GM12872 (cell line): Measurements from ENCODE around the gene ZFP30.

ENCODE experiments used
- TF ChIP-seq, protein P1 (sequence below): IDR thresholded peaks from 3 replicates; pipeline ENCODE4 v1.5.1; 2011; ENCODE audit warnings: low read depth, mild to moderate bottlenecking, low read length, moderate library complexity; ENCODE audit not compliant: insufficient read depth

The ZFP30 gene

DNA sequence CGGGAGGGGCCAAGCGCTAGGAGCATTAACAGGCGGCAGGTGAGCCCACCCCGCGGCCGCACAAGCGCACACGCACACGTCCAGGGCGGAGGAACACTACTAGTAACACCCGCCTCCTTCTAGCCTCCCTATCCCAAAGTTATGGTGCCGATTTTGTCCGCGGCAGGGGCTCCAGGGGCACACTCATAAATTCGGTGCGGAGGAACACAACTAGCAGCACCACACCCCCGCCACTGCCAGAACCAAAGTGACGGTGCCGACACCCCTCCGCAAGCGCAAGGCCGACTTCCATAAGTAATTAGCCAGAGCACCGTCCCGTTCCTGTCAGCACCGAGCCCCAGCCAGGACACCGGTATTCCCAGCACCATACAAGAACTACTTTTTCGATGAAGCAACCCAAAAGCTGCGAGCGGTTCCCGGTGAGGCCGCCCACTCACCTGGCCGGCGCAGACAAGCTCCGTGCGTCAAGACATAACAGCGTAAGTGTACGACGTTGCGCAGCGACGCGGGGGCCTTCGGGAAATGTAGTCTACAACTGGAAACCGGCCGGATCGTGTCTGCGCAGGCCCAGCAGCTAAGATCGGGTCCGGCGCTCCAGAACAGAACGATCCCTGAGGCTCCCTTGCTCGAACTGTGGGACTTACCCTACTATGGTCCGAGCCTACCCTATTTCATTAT, 60.8 kb downstream of the ZFP30 start, which contains the start of the genes ZNF540 and ZNF571:
TSS of gene ZNF540 (plus strand) at position 573 of the 678 bp plus-strand sequence. CDS start 3,572 bp downstream, outside the sequence.
TSS of gene ZNF571 (minus strand) at position 489 of the 678 bp plus-strand sequence. CDS start 8,116 bp downstream, outside the sequence.
- TF ChIP-seq, protein P1, sequence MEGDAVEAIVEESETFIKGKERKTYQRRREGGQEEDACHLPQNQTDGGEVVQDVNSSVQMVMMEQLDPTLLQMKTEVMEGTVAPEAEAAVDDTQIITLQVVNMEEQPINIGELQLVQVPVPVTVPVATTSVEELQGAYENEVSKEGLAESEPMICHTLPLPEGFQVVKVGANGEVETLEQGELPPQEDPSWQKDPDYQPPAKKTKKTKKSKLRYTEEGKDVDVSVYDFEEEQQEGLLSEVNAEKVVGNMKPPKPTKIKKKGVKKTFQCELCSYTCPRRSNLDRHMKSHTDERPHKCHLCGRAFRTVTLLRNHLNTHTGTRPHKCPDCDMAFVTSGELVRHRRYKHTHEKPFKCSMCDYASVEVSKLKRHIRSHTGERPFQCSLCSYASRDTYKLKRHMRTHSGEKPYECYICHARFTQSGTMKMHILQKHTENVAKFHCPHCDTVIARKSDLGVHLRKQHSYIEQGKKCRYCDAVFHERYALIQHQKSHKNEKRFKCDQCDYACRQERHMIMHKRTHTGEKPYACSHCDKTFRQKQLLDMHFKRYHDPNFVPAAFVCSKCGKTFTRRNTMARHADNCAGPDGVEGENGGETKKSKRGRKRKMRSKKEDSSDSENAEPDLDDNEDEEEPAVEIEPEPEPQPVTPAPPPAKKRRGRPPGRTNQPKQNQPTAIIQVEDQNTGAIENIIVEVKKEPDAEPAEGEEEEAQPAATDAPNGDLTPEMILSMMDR: no peak

DNA sequence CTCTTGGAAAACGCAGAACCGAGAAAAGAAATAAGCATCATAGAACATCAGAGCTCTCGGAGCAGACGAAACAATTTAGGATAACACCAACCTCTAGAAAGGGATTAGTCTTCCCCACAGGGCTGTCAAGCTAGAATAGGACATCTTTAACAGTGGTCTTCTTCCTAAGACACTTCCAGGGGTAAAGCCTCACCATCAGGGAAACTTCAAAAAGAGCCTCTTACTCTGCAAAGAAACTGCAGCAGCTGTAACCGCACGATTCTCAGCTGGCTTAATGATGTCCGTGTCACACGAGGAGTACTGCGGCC, 61.3 kb downstream of the ZFP30 start:
- TF ChIP-seq, protein P1: no peak

DNA sequence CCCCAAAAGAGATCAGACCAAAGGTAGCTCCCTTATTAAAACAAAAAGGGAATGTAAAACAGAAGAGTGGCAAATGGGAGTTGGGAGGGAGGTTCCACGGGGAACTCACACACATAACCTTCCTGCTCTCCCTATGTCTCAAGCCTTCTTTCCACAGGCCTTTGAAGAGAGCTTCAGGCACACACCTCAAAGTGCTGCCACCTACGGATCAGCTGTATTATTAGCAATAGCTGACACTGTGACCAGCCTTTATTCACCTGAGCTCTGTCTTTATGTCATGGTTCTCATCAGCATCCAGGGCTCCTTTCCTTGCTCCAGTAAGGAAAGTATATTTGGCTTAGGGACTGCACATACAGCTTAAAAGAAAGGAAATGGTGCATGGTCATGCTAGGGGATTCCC, 71.9 kb downstream of the ZFP30 start:
- TF ChIP-seq, protein P1: no peak

DNA sequence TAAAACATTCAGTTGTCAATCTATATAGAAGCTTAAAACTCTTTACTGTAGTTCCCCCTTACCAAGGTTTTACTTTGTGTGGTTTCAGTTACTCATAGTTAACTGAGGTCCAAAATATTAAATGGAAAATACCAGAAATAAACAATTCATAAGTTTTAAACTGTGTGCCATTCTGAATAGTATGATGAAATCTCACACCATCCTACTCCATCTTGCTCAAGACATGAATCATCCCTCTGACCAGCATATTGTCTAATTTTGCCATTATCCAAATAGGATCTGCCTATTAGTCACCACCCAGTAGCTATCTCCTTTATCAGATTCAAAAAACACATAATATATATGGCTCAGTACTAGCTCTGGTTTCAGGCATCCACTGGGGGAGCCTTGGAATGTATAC, 83.1 kb downstream of the ZFP30 start:
- TF ChIP-seq, protein P1: no peak

DNA sequence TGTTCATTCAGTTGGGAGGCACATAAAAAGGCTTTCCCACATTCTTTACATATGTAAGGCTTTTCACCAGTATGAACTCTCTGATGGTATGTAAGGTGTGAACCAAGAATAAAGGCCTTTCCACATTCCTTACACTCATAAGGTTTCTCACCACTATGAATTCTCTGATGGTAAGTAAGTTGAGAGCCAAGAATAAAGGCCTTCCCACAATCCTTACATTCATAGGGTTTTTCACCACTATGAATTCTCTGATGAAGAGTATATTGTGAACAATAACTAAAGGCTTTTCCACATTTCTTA, 89.9 kb downstream of the ZFP30 start:
- TF ChIP-seq, protein P1: no peak

DNA sequence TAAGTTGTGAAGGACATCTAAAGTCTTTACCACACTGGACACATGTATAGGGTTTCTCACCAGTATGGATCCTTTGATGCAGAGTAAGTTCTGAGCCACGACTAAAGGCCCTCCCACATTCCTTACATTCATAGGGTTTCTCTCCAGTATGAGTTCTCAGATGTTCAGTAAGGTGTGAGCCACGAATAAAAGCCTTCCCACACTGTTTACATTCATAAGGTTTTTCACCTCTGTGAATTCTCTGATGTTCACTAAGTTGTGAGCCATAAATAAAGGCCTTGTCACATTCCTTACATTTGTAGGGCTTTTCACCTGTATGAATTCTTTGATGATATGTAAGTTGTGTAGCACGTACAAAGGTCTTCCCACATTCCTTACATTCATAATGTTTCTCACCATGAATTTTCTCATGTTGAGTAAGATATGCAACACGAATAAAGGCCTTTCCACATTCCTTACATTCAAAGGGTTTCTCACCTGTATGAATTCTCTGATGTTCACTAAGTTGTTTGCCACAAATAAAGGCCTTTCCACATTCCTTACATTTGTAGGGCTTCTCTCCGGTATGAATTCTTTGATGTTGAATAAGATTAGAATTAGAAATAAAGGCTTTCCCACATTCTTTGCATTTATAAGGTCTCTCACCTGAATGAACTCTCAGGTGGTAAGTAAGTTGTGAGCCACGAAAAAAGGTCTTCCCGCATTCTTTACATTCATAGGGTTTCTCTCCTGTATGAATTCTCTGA, 90.5 kb downstream of the ZFP30 start:
- TF ChIP-seq, protein P1: no peak
